ENCODE data around the gene DMD.

- no peak for TF ChIP-seq CTCF (conservative IDR thresholded peaks at IDR 0.05; ENCODE audit: low read length)
- TF ChIP-seq EZH2phosphoT487 (IDR thresholded peaks at IDR 0.05; ENCODE audit: borderline replicate concordance), result no peak
Observed at GRCh38 chrX:32267796-32268195, 943.6 kb downstream of the DMD start.
